GM19035 (cell line): ENCODE data around the gene ACMSD.
"Not testable (repeated sequence)": the region's sequence is repeated elsewhere in the genome, so short reads cannot be mapped to it uniquely, and the experiment has no call there.

Experiments
- ATAC-seq: cut with Tn5 transposase; IDR thresholded peaks from one replicate; pipeline ENCODE4 v1.9.1; 2021; ENCODE audit not compliant: unreplicated experiment

ACMSD gene

GRCh38 chr2:134838143-134838620, at the start of gene ACMSD:
ACMSD (plus strand) TSS chr2:134838616; CDS start chr2:134838683, 67 bp downstream.
- ATAC-seq = no peak

- ATAC-seq = no peak
Observed at GRCh38 chr2:134790487-134790886, 47.9 kb upstream of the ACMSD start.

GRCh38 chr2:134791616-134792015, 46.8 kb upstream of the ACMSD start:
- ATAC-seq = no peak

GRCh38 chr2:134792186-134792585, 46.2 kb upstream of the ACMSD start:
- no peak for ATAC-seq

GRCh38 chr2:134795765-134796164, 42.7 kb upstream of the ACMSD start:
- no peak for ATAC-seq

- no peak for ATAC-seq
Observed at GRCh38 chr2:134796373-134796772, 42.0 kb upstream of the ACMSD start.

- ATAC-seq = no peak
Observed at GRCh38 chr2:134799936-134800335, 38.5 kb upstream of the ACMSD start.

GRCh38 chr2:134800341-134800740, 38.1 kb upstream of the ACMSD start:
- no peak for ATAC-seq

GRCh38 chr2:134803609-134804405, 34.6 kb upstream of the ACMSD start:
- ATAC-seq = not testable (repeated sequence)

GRCh38 chr2:134815741-134816140, 22.7 kb upstream of the ACMSD start:
- no peak for ATAC-seq

GRCh38 chr2:134818321-134818720, 20.1 kb upstream of the ACMSD start:
- ATAC-seq = no peak

- ATAC-seq = no peak
Observed at GRCh38 chr2:134819334-134819733, 19.1 kb upstream of the ACMSD start.

- no peak for ATAC-seq
Observed at GRCh38 chr2:134823431-134823830, 15.0 kb upstream of the ACMSD start.

GRCh38 chr2:134823832-134824231, 14.6 kb upstream of the ACMSD start:
- ATAC-seq = no peak

GRCh38 chr2:134825716-134826115, 12.7 kb upstream of the ACMSD start:
- ATAC-seq = not testable (repeated sequence)

GRCh38 chr2:134835471-134835870, 2.9 kb upstream of the ACMSD start:
- ATAC-seq = no peak

- no peak for ATAC-seq
Observed at GRCh38 chr2:134836986-134837385, 1.4 kb upstream of the ACMSD start.

- no peak for ATAC-seq
Observed at GRCh38 chr2:134839649-134840048, 1.2 kb downstream of the ACMSD start.

GRCh38 chr2:134842930-134843490, 4.6 kb downstream of the ACMSD start:
- ATAC-seq = no peak

GRCh38 chr2:134843968-134844367, 5.6 kb downstream of the ACMSD start:
- ATAC-seq = no peak

GRCh38 chr2:134845028-134845427, 6.6 kb downstream of the ACMSD start:
- ATAC-seq = no peak

GRCh38 chr2:134845719-134846118, 7.3 kb downstream of the ACMSD start:
- ATAC-seq = no peak
